IPS-NIHi7 (cell line): Measurements from ENCODE around the gene PANX3.

Source experiments
- DNase-seq: peaks from one replicate; pipeline ENCODE4 v3.0.0; 2012; ENCODE audit warnings: mixed read lengths; ENCODE audit errors: extremely low spot score

The PANX3 gene

DNA sequence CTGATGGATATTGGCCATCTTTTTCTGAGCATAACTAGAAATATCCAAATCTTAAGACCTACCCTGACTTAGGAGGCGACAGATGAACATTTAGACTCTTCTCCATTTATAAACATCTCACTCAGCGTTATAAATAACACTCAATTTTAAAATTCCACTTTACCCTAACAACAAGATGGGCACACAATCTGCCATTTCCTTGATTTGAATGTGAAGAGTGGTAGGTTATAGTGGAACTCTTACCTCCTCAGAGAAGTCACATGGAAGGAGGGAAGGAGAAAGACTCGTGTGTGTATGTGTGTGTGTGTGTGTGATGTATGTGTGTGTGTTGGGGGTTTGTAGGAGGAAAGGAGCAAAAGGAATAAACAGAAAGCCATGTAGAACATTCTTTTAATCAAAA is 47.3 kb downstream of the PANX3 start:
- no peak for DNase-seq

DNA sequence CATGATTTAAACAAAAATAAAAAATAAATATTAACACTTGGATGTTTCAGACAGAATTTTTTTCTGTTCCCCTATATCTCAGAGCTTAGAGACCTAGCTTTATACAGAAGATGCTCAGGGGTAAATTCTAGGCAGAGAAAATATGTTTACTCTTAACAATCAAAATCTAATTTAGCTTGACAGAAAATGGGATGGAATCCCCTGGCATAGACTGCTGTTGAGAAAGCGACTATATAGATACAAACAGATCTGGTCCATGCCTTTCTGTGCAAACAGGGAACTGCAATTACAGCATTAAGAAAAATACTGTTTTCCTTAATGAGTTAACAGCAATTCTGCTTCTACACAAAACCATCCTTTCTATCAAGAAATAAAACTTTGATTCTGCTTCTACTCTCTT is 47.8 kb downstream of the PANX3 start:
- DNase-seq: no peak

- DNase-seq: no peak
These were observed 50.3 kb downstream of the PANX3 start for GRCh38 chr11:124661553-124661952.

GRCh38 chr11:124662106-124662505 is 50.9 kb downstream of the PANX3 start:
- no peak for DNase-seq

GRCh38 chr11:124663861-124664260 is 52.6 kb downstream of the PANX3 start:
- no peak for DNase-seq

DNA sequence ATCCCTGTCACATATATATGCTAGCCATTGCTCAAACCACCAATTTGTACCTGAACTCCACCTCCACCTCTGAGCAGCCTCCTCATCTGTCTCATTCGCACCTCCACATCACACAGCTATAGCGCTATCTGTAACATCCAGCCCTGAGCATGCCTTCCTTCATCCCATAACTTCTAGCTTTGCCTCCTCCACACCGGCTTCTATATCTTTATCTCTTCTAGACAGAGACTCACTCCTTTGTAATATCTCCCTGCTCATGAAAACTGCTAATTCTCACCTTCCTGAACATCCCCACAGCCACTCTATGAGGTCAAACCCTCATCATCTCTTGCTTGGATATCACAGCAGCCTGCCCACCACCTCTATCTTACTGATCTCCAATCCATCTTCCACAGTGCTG is 56.4 kb downstream of the PANX3 start:
- DNase-seq: no peak

DNA sequence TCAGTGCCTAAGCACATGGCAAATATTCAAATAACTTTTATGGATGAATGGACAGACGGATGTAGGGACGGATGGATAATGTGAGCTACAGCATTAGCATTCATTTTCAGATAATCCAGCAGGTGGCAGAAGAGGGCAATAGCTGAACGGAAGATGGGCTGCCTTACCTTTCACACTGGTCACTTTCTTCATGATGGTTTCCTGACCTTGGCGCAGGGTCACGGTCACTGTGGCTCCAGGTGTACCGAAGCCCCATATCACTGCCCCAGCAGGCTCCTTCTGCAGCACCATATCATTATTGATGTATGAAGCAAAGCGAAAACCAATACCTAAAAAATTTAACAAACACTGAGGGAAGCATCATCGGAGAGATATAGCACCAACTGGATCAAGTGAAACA is 58.0 kb downstream of the PANX3 start:
- peak; percentile 73 for DNase-seq
